ES-I3 (cell line): Measurements from ENCODE around the gene METRN.
A peak's percentile ranks its signal among the peaks of the same experiment; 100 is the strongest.
"Not testable (repeated sequence)": the region's sequence is repeated elsewhere in the genome, so short reads cannot be mapped to it uniquely, and the experiment has no call there.

ENCODE experiments used
- H3K36me3 ChIP-seq: 2 replicates; pipeline ENCODE4 v1.6.1; 2013; ENCODE audit warnings: mild to moderate bottlenecking, low read length, control low read depth, moderate library complexity; ENCODE audit not compliant: insufficient read depth
- H3K4me1 ChIP-seq: 2 replicates; pipeline ENCODE4 v1.6.1; 2013; ENCODE audit warnings: mild to moderate bottlenecking, control low read depth, low read length; ENCODE audit not compliant: insufficient read depth
- H3K9ac ChIP-seq: 2 replicates; pipeline ENCODE4 v1.6.1; 2013; ENCODE audit warnings: low read depth, mild to moderate bottlenecking, low read length, moderate library complexity
- H3K9me3 ChIP-seq: 2 replicates; pipeline ENCODE4 v1.6.1; 2013; ENCODE audit warnings: mild to moderate bottlenecking, low read length, moderate library complexity; ENCODE audit not compliant: control insufficient read depth, insufficient read depth

The METRN gene

DNA sequence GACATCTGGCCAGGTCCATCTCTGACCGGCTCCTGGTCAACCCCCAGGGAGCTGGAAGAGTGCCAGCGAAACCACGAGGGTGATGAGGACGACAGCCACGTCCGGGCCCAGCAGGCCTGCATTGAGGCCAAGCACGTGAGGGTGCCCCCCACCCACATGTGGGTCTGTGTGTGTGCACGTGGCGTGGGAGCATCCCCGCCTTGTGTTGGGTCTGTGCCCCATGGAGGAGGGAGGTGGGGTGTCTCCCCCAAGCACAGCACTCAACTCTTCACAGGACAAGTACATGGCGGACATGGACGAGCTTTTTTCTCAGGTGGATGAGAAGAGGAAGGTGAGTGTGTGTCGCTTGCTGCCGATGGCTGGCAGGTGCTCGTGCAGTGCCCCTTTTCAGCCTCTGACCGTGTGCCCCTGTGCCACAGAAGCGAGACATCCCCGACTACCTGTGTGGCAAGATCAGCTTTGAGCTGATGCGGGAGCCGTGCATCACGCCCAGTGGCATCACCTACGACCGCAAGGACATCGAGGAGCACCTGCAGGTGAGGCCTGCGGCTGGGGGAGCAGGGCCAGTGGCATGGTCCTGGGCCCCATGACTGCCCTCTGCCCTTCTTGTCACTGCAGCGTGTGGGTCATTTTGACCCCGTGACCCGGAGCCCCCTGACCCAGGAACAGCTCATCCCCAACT, 33.0 kb upstream of the METRN start:
- Histone ChIP-seq H3K9ac (no peak overlapping the region), H3K36me3 (peaks cover 8% of the 10 kb centered on the region), H3K9me3 (no peaks in the 10 kb centered on the region), H3K4me1 (no peaks in the 10 kb centered on the region)

DNA sequence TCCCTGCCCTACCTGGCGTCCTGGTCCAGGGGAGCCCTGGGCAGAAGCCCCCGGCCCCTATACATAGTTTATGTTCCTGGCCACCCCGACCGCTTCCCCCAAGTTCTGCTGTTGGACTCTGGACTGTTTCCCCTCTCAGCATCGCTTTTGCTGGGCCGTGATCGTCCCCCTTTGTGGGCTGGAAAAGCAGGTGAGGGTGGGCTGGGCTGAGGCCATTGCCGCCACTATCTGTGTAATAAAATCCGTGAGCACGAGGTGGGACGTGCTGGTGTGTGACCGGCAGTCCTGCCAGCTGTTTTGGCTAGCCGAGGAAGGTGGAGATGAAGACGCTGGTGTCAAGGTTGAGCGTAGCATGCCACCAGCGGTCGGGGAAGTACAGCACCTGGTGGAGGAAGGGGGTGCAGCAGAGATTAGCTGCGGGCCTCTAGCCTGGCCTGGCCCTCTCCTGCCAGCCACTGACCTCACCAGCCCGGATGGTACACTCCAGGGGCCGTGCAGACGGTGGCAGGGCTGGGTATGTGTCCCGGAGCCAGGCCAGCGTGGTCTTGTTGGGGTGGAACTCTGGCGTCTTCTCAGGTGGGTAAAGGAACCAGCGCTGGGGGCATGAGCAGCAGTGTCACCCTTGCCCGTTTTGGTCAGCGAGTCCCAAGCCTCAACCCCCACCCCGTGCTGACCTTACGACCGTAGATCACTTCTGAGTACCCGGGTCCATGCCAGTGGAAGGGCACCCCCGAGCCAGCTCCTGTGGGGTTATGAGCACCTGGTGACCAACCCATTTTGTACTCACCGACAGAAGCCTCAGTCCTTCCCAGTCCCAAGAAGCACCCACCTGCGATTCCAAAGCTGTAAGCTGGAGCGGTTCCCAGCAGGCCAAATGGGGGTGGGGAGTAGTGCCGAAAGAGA, 32.2 kb upstream of the METRN start:
- no peak overlapping the region for H3K9ac ChIP-seq
- H3K4me1 ChIP-seq, result no peaks in the 10 kb centered on the region
- no peaks in the 10 kb centered on the region for H3K9me3 ChIP-seq
- H3K36me3 ChIP-seq, result peaks cover 8% of the 10 kb centered on the region

DNA sequence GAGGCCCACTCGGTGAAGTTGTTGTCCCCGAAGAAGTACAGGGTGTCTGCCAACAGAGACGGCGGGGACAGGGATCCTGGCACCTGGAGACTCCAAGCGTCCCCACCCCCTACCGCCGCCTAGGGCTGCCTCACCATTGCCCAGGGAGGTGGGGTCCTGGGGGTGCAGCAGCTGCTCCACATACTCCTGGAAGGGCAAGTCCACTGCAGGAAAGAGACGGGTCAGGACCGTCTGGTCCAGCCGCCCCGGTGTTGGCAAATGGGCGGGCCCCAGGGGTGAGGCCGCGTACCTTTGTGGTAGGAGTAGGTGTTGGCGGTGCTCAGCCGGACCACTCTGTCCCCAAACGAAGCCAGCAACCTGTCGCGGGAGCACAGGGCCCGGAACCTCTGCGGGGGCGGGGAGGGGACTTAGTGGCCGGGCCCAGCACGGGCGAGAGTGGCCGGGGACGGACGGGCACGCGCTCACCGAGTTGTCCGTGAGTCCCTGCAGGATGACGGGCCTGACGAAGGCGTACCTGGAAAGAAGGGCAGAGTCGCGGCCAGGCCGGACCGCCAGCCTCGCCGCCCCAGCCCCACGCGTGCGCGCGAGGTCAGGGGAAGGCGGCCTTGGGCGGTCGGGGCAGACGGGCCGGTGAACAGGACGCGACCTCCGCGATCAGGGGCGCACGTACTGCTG, 31.4 kb upstream of the METRN start:
- no peaks in the 10 kb centered on the region for H3K4me1 ChIP-seq
- H3K36me3 ChIP-seq, result peaks cover 8% of the 10 kb centered on the region
- H3K9ac ChIP-seq, result peak overlapping the region; percentile 69
- H3K9me3 ChIP-seq, result no peaks in the 10 kb centered on the region

DNA sequence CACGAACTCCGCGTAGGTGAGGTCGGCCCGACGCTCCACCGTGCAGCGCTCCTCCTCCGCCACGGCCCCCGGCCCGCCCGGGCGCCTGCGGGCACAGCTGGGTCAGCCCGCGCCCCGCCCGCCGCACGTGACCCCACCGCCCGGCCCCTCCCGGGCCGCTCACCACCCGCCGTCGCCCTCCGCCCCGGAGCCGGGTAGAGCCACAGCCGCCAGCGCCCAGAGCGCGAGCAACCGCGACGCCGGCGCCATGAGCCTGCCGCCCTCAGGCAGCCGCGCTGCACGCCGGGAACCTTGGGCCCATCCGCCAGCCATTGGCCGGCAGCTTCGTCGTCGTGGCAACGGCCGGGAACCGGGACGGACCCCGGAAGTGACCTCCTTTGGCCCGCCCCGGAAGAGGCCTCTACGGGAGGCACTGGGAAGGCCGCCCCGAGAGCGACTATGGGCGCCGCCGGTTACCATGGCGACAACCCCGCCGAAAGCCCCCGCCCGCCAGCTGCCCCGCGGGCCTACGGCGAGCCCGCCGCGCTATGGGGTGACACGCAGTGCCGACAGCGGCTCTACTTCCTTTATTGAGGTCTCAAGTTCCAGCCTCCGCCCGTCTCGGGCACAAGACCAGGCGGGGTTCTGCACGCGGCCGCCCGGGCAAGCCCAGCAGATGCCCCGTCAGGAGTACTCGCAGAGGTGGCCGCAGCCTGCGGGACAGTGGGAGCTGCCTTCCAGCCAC, 30.7 kb upstream of the METRN start, which contains the start of gene JMJD8:
Gene JMJD8, minus strand, starts transcription at position 264 of the 724 bp plus-strand sequence. Its CDS starts 15 bp downstream, at position 249.
- no peaks in the 10 kb centered on the region for H3K4me1 ChIP-seq
- H3K36me3 ChIP-seq, result peaks cover 8% of the 10 kb centered on the region
- no peaks in the 10 kb centered on the region for H3K9me3 ChIP-seq
- peak within 1 kb of the TSS; percentile 69 for H3K9ac ChIP-seq

- H3K9ac ChIP-seq, result no peak overlapping the region
- H3K9me3 ChIP-seq, result no peaks in the 10 kb centered on the region
- no peaks in the 10 kb centered on the region for H3K4me1 ChIP-seq
- peaks cover 8% of the 10 kb centered on the region for H3K36me3 ChIP-seq
Measured at GRCh38 chr16:684961-685696, 29.8 kb upstream of the METRN start.

GRCh38 chr16:685967-686366, 29.0 kb upstream of the METRN start:
- Histone ChIP-seq H3K9ac (no peak overlapping the region), H3K4me1 (no peaks in the 10 kb centered on the region), H3K9me3 (no peaks in the 10 kb centered on the region), H3K36me3 (peaks cover 8% of the 10 kb centered on the region)

- Histone ChIP-seq H3K9ac (no peak overlapping the region), H3K4me1 (no peaks in the 10 kb centered on the region), H3K36me3 (peaks cover 8% of the 10 kb centered on the region), H3K9me3 (no peaks in the 10 kb centered on the region)
Measured at GRCh38 chr16:686459-687260, 28.3 kb upstream of the METRN start.

- no peaks in the 10 kb centered on the region for H3K9me3 ChIP-seq
- H3K36me3 ChIP-seq, result peaks cover 6% of the 10 kb centered on the region; the same call in 1 of the 2 replicates
- no peaks in the 10 kb centered on the region for H3K4me1 ChIP-seq
- H3K9ac ChIP-seq, result no peak overlapping the region
Measured at GRCh38 chr16:687499-687898, 27.4 kb upstream of the METRN start.

- H3K9me3 ChIP-seq, result no peaks in the 10 kb centered on the region
- no peaks in the 10 kb centered on the region for H3K4me1 ChIP-seq
- no peaks in the 10 kb centered on the region for H3K36me3 ChIP-seq
- peak overlapping the region; percentile 80 for H3K9ac ChIP-seq
Measured at GRCh38 chr16:689175-689897, 25.6 kb upstream of the METRN start.

- not testable (repeated sequence) for H3K4me1 ChIP-seq, H3K9me3 ChIP-seq, H3K9ac ChIP-seq, H3K36me3 ChIP-seq
Measured at GRCh38 chr16:691242-691641, 23.7 kb upstream of the METRN start.

DNA sequence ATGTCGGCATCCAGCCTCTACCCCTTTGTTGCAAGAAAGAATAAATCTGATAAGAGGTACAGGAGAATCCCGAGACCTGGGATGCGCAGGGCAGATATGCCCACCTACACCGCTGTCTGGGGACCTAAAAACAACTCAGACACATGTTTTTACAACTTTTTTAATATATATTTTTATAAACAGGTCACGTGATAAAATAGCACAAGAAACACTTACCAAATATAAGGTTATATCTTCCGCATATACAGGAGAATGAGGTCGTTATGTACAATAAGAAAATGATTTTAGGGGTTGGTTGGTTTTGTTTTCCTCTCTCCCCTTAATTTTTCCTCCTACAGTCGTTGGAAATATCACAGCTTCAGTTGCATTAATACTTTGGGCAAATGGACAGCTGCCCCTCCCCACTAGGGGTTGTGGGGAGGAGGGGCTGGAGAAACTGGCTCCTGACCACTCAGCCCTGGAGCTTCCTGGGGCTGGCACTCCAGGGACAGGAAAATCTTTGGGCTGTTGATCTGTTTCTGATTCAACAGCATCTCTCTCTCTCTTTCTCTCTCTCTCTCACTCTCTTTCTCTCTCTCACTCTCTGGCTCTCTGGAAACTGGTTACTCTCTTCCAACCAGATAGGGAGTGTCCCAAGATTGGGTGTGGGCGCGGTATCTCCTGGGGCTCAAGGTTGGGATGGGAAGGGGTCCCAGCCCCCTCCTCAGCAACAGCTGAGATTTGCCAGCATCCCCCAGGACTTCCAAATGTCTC, 22.4 kb upstream of the METRN start:
- H3K4me1 ChIP-seq, result no peaks in the 10 kb centered on the region
- H3K36me3 ChIP-seq, result no peaks in the 10 kb centered on the region
- no peak overlapping the region for H3K9ac ChIP-seq
- H3K9me3 ChIP-seq, result no peaks in the 10 kb centered on the region

GRCh38 chr16:693364-693763, 21.6 kb upstream of the METRN start:
- Histone ChIP-seq H3K9me3 (no peaks in the 10 kb centered on the region), H3K4me1 (no peaks in the 10 kb centered on the region), H3K36me3 (no peaks in the 10 kb centered on the region), H3K9ac (peak overlapping the region; percentile 41; the same call in 1 of the 2 replicates)
